SU-DHL-6 (cell line): ENCODE measurements around the gene RBP3.

Experiments used
- H2AFZ ChIP-seq: fragments of 200-600 bp; sonication (generic); 2 replicates; pipeline ENCODE4 v1.6.1; 2014; ENCODE audit warnings: low read depth, mild to moderate bottlenecking, moderate library complexity, mixed read lengths, antibody characterized with exemption, low read length; ENCODE audit not compliant: severe bottlenecking
- H3F3A ChIP-seq: fragments of 200-600 bp; shearing (Covaris generic); 2 replicates; pipeline ENCODE4 v1.6.0; 2016; ENCODE audit warnings: antibody characterized with exemption, mild to moderate bottlenecking; ENCODE audit not compliant: insufficient read depth
- H3K27ac ChIP-seq: fragments of 200-600 bp; sonication (generic); 2 replicates; pipeline ENCODE4 v1.5.1; 2016; ENCODE audit warnings: low read depth, mild to moderate bottlenecking, low read length, moderate library complexity, mixed read lengths
- H3K27me3 ChIP-seq: fragments of 200-600 bp; sonication (generic), shearing (Covaris generic); 2 replicates; pipeline ENCODE4 v1.6.0; 2014; ENCODE audit warnings: mild to moderate bottlenecking, low read length
- H3K36me3 ChIP-seq: fragments of 200-600 bp; sonication (generic); 2 replicates; pipeline ENCODE4 v1.6.1; 2014; ENCODE audit warnings: mild to moderate bottlenecking, low read length, mixed read lengths
- H3K4me2 ChIP-seq: fragments of 300-600, 200-600 bp; shearing (Covaris generic), sonication (generic); 2 replicates; pipeline ENCODE4 v1.6.0; 2014; ENCODE audit warnings: low read length, low read depth, mild to moderate bottlenecking; ENCODE audit not compliant: poor library complexity, severe bottlenecking
- H3K4me3 ChIP-seq: fragments of 200-600 bp; sonication (generic); 2 replicates; pipeline ENCODE4 v1.5.1; 2014; ENCODE audit warnings: antibody characterized with exemption, low read length, mild to moderate bottlenecking, mixed read lengths; ENCODE audit not compliant: insufficient read depth, poor library complexity, severe bottlenecking
- H3K79me2 ChIP-seq: fragments of 200-600 bp; sonication (generic); 2 replicates; pipeline ENCODE4 v1.6.1; 2014; ENCODE audit warnings: mild to moderate bottlenecking, low read length, moderate library complexity; ENCODE audit not compliant: insufficient read depth
- H3K9ac ChIP-seq: fragments of 200-600 bp; sonication (generic); 2 replicates; pipeline ENCODE4 v1.7.0; 2014; ENCODE audit warnings: mild to moderate bottlenecking, low read length
- H3K9me2 ChIP-seq: fragments of 200-600 bp; sonication (generic); replicated peaks from 2 replicates; pipeline ENCODE4 v1.6.1; 2014; ENCODE audit warnings: low read length; ENCODE audit not compliant: insufficient read depth
- H3K9me3 ChIP-seq: fragments of 200-600 bp; sonication (generic); 2 replicates; pipeline ENCODE4 v1.6.1; 2014; ENCODE audit warnings: low read length, mixed read lengths; ENCODE audit not compliant: insufficient read depth
- H4K20me1 ChIP-seq: fragments of 200-600 bp; sonication (generic); 2 replicates; pipeline ENCODE4 v1.6.1; 2014; ENCODE audit warnings: low read depth, mild to moderate bottlenecking, antibody characterized with exemption, low read length, moderate library complexity, mixed read lengths
- EZH2phosphoT487 ChIP-seq: fragments of 200-600 bp; sonication (generic), shearing (Covaris generic); conservative IDR thresholded peaks from 2 replicates; pipeline ENCODE4 v1.6.1; 2018; ENCODE audit warnings: mild to moderate bottlenecking, antibody characterized with exemption, low read length, moderate library complexity, mixed read lengths
- TF ChIP-seq, protein P1 (sequence below): fragments of 200-600 bp; sonication (generic); IDR thresholded peaks from one replicate; pipeline ENCODE4 v1.5.1; 2017; ENCODE audit warnings: antibody characterized with exemption, mild to moderate bottlenecking, low read length, moderate library complexity; ENCODE audit not compliant: insufficient read depth, poor library complexity, severe bottlenecking

RBP3 gene

GRCh38 chr10:47317251-47317650 is 30.9 kb upstream of the RBP3 start:
- H3K27ac ChIP-seq = no peak overlapping the region
- H3K4me3 ChIP-seq = no peak overlapping the region
- TF ChIP-seq, protein P1, sequence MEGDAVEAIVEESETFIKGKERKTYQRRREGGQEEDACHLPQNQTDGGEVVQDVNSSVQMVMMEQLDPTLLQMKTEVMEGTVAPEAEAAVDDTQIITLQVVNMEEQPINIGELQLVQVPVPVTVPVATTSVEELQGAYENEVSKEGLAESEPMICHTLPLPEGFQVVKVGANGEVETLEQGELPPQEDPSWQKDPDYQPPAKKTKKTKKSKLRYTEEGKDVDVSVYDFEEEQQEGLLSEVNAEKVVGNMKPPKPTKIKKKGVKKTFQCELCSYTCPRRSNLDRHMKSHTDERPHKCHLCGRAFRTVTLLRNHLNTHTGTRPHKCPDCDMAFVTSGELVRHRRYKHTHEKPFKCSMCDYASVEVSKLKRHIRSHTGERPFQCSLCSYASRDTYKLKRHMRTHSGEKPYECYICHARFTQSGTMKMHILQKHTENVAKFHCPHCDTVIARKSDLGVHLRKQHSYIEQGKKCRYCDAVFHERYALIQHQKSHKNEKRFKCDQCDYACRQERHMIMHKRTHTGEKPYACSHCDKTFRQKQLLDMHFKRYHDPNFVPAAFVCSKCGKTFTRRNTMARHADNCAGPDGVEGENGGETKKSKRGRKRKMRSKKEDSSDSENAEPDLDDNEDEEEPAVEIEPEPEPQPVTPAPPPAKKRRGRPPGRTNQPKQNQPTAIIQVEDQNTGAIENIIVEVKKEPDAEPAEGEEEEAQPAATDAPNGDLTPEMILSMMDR = no peak
- TF ChIP-seq EZH2phosphoT487 = no peak

DNA sequence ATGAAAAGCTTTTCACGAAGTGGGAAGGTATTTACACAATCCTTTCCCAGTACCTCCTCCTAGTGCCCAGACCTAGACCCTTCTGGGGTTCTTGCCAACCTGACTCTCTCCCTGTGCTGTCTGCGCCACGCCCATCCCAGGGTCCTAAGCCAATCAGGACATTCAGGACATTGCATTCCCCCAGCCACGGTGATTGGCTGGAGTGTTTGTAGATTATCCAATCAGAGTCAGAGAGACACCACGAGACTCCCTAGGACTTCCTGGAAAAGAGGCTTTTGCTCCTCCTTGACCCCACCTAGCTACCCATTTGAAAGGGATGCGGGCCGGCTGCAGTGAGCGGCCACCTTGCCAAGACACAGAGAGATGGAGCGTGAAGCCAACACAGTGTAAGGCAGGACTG is 29.5 kb upstream of the RBP3 start:
- no peaks in the 10 kb centered on the region for H3F3A ChIP-seq
- no peaks in the 10 kb centered on the region for H3K79me2 ChIP-seq
- H4K20me1 ChIP-seq = no peaks in the 10 kb centered on the region
- H3K4me2 ChIP-seq = no peak overlapping the region
- no peaks in the 10 kb centered on the region for H3K27me3 ChIP-seq
- no peaks in the 10 kb centered on the region for H3K9me3 ChIP-seq
- H2AFZ ChIP-seq = peak overlapping the region; percentile 20
- no peak overlapping the region for H3K9ac ChIP-seq
- no peaks in the 10 kb centered on the region for H3K36me3 ChIP-seq
- no peak overlapping the region for H3K27ac ChIP-seq
- H3K9me2 ChIP-seq = no peaks in the 10 kb centered on the region
- H3K4me3 ChIP-seq = no peak overlapping the region
- TF ChIP-seq, protein P1 = no peak
- TF ChIP-seq EZH2phosphoT487 = no peak

More at GRCh38 chr10:47317251-47317650, 30.9 kb upstream of the RBP3 start:
- no peak overlapping the region for H2AFZ ChIP-seq
- H3K9me3 ChIP-seq = no peaks in the 10 kb centered on the region
- H3K79me2 ChIP-seq = no peaks in the 10 kb centered on the region
- H3K36me3 ChIP-seq = no peaks in the 10 kb centered on the region
- no peak overlapping the region for H3K4me2 ChIP-seq
- H3K9me2 ChIP-seq = no peaks in the 10 kb centered on the region
- H3K9ac ChIP-seq = no peak overlapping the region
- no peaks in the 10 kb centered on the region for H3F3A ChIP-seq
- H3K27me3 ChIP-seq = no peaks in the 10 kb centered on the region
- no peaks in the 10 kb centered on the region for H4K20me1 ChIP-seq

- Histone ChIP-seq H3K79me2 (no peaks in the 10 kb centered on the region), H4K20me1 (no peaks in the 10 kb centered on the region), H3K27ac (no peak overlapping the region), H3K4me3 (no peak overlapping the region), H2AFZ (no peak overlapping the region), H3F3A (no peaks in the 10 kb centered on the region), H3K36me3 (no peaks in the 10 kb centered on the region), H3K9me3 (no peaks in the 10 kb centered on the region), H3K9ac (no peak overlapping the region), H3K9me2 (no peaks in the 10 kb centered on the region), H3K27me3 (no peaks in the 10 kb centered on the region), H3K4me2 (no peak overlapping the region)
- TF ChIP-seq, protein P1 = no peak
- TF ChIP-seq EZH2phosphoT487 = no peak
These were observed 28.4 kb upstream of the RBP3 start for GRCh38 chr10:47319784-47320183.

- no peaks in the 10 kb centered on the region for H3K9me3 ChIP-seq
- no peak for TF ChIP-seq EZH2phosphoT487
- TF ChIP-seq, protein P1 = no peak
- H3K9me2 ChIP-seq = no peaks in the 10 kb centered on the region
- H4K20me1 ChIP-seq = no peaks in the 10 kb centered on the region
- H3K4me2 ChIP-seq = no peak overlapping the region
- H3K79me2 ChIP-seq = no peaks in the 10 kb centered on the region
- H3K27me3 ChIP-seq = no peaks in the 10 kb centered on the region
- H3K36me3 ChIP-seq = no peaks in the 10 kb centered on the region
- H2AFZ ChIP-seq = no peak overlapping the region
- no peak overlapping the region for H3K27ac ChIP-seq
- no peaks in the 10 kb centered on the region for H3F3A ChIP-seq
- no peak overlapping the region for H3K4me3 ChIP-seq
- H3K9ac ChIP-seq = no peak overlapping the region
These were observed 27.4 kb upstream of the RBP3 start for GRCh38 chr10:47320812-47321211.
